Activated CD4-positive, CD25-positive, alpha-beta regulatory T cell (primary cell): ENCODE data around the gene LSM4.
"Not testable (repeated sequence)": the region's sequence is repeated elsewhere in the genome, so short reads cannot be mapped to it uniquely, and the experiment has no call there.

Experiments
- DNase-seq, 4 experiments: peaks; one replicate each; lab custom pipeline; 2025; lab: John Stamatoyannopoulos, UW

The LSM4 gene

GRCh38 chr19:18322759-18323460 is at the start of gene LSM4:
TSS of gene LSM4 (minus strand) at chr19:18323076. CDS start at chr19:18323020, 56 bp downstream.
- DNase-seq: peak; percentile 97 to 99 (median 99)

GRCh38 chr19:18368504-18369222 is 45.8 kb upstream of the LSM4 start:
- no peak for DNase-seq

- DNase-seq: no peak
Measured at GRCh38 chr19:18366021-18366435, 43.2 kb upstream of the LSM4 start.

GRCh38 chr19:18364826-18365528 is 42.1 kb upstream of the LSM4 start:
- no peak for DNase-seq

- not testable (repeated sequence) for DNase-seq
Measured at GRCh38 chr19:18364277-18364825, 41.5 kb upstream of the LSM4 start.

GRCh38 chr19:18363787-18364186 is 40.9 kb upstream of the LSM4 start:
- DNase-seq: no peak

- no peak for DNase-seq
Measured at GRCh38 chr19:18362934-18363542, 40.2 kb upstream of the LSM4 start.

- no peak for DNase-seq
Measured at GRCh38 chr19:18361646-18362045, 38.8 kb upstream of the LSM4 start.

- no peak for DNase-seq
Measured at GRCh38 chr19:18357041-18357440, 34.2 kb upstream of the LSM4 start.

GRCh38 chr19:18354743-18355142 is 31.9 kb upstream of the LSM4 start:
- not testable (repeated sequence) for DNase-seq

- no peak for DNase-seq
Measured at GRCh38 chr19:18353378-18354005, 30.6 kb upstream of the LSM4 start.

- DNase-seq: no peak
Measured at GRCh38 chr19:18351544-18351943, 28.7 kb upstream of the LSM4 start.

- DNase-seq: no peak
Measured at GRCh38 chr19:18350490-18350889, 27.6 kb upstream of the LSM4 start.

- peak in 1 of 4 experiments; percentile 4 for DNase-seq
Measured at GRCh38 chr19:18349524-18350128, 26.8 kb upstream of the LSM4 start.

GRCh38 chr19:18348818-18349339 is 26.0 kb upstream of the LSM4 start:
- DNase-seq: not testable (repeated sequence)

GRCh38 chr19:18348171-18348570 is 25.3 kb upstream of the LSM4 start:
- no peak for DNase-seq

GRCh38 chr19:18346091-18346490 is 23.2 kb upstream of the LSM4 start:
- DNase-seq: no peak

- DNase-seq: no peak
Measured at GRCh38 chr19:18345296-18345695, 22.4 kb upstream of the LSM4 start.

GRCh38 chr19:18344582-18344950 is 21.7 kb upstream of the LSM4 start:
- DNase-seq: no peak

GRCh38 chr19:18342090-18342632 is 19.3 kb upstream of the LSM4 start:
- no peak for DNase-seq
